ENCODE data around the gene CACNA2D4. TPM values are rescaled to one million over a fixed set of nuclear protein-coding genes. Genes with fewer than 3 reads are reported as not detected.

The CACNA2D4 gene
- total RNA-seq, 1 experiment from 2014 or later, result 1.7 TPM

GRCh38 chr12:1907652-1908611 is 10.5 kb downstream of the CACNA2D4 start (continued):
- TF ChIP-seq ZBTB33 (IDR thresholded peaks at IDR 0.05; ENCODE audit: extremely low read depth, insufficient replicate concordance, low read length) (no peak), FOSL1 (IDR thresholded peaks at IDR 0.05; ENCODE audit: low read depth) (no peak)
- TF ChIP-seq, protein P1, sequence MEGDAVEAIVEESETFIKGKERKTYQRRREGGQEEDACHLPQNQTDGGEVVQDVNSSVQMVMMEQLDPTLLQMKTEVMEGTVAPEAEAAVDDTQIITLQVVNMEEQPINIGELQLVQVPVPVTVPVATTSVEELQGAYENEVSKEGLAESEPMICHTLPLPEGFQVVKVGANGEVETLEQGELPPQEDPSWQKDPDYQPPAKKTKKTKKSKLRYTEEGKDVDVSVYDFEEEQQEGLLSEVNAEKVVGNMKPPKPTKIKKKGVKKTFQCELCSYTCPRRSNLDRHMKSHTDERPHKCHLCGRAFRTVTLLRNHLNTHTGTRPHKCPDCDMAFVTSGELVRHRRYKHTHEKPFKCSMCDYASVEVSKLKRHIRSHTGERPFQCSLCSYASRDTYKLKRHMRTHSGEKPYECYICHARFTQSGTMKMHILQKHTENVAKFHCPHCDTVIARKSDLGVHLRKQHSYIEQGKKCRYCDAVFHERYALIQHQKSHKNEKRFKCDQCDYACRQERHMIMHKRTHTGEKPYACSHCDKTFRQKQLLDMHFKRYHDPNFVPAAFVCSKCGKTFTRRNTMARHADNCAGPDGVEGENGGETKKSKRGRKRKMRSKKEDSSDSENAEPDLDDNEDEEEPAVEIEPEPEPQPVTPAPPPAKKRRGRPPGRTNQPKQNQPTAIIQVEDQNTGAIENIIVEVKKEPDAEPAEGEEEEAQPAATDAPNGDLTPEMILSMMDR (IDR thresholded peaks at IDR 0.05 in 2 of 3, conservative IDR thresholded peaks at IDR 0.05 in 1 of 3; ENCODE audit: borderline replicate concordance in 1 of 3, insufficient read depth in 1 of 3, low read depth in 2 of 3, low read length in 2 of 3), result no peak

DNA sequence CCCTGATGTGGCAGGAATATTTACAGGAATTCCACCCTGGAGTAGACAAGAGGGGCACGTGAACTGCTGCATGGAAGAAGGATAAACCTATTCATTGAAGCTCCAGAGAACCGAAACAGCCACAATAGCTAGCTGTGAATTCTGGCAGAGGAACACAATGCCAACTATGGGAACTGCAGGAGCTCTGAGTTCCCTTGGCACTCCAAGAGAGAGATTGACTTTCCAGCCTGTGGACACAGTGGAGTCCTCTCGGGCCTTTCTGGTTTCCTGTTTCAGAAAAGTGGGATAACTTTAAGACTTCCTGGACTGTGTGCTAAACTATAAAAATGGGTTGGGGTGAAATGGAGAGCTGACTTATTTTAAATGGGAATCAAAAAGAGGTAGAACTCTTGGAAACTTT is 11.9 kb downstream of the CACNA2D4 start:
- BruUV-seq (replicated peaks), result no TSS peak
- H3K27me3 ChIP-seq (ENCODE audit: insufficient read depth, low read length), result no peaks in the 10 kb centered on the region
- peaks cover 10 to 15% of the 10 kb centered on the region in 2 experiments; a peak in 2 of 4 replicates for H3K9me3 ChIP-seq (ENCODE audit: control insufficient read depth in 1 of 2, insufficient read depth in 1 of 2, low read depth in 1 of 2, low read length in 2 of 2)
- CTCF ChIA-PET, result no interaction called here
- H3K27ac ChIP-seq (ENCODE audit: low read depth, low read length), result no peak overlapping the region
- no peak overlapping the region for H2AFZ ChIP-seq (ENCODE audit: low read depth, low read length, poor library complexity, severe bottlenecking)
- DNase-seq (ENCODE audit: low read depth, low spot score), result no peak
- H4K20me1 ChIP-seq (ENCODE audit: insufficient read depth), result no peaks in the 10 kb centered on the region
- TF ChIP-seq REST (IDR thresholded peaks at IDR 0.05; ENCODE audit: low read depth) (no peak), MAX (IDR thresholded peaks at IDR 0.05) (no peak), TCF7L2 (IDR thresholded peaks at IDR 0.05; ENCODE audit: borderline replicate concordance, extremely low read depth, insufficient read depth, insufficient read length) (no peak), POLR2A (IDR thresholded peaks at IDR 0.05; ENCODE audit: borderline replicate concordance, extremely low read depth, insufficient read depth, insufficient read length) (no peak), RAD21 (IDR thresholded peaks at IDR 0.05; ENCODE audit: low read depth) (no peak), CBX3 (IDR thresholded peaks at IDR 0.05; ENCODE audit: low read depth) (no peak)
- TF ChIP-seq, protein P1 (IDR thresholded peaks at IDR 0.05 in 2 of 3, conservative IDR thresholded peaks at IDR 0.05 in 1 of 3; ENCODE audit: borderline replicate concordance in 1 of 3, insufficient read depth in 1 of 3, low read depth in 2 of 3, low read length in 2 of 3), result no peak
- POLR2A ChIA-PET, result no interaction called here
- RAD21 ChIA-PET (ENCODE audit: low non-redundant PET in 1 of 2, low total read pairs in 2 of 2, uncharacterized antibody in 2 of 2, unreplicated experiment in 2 of 2), result no interaction called here
- no peaks in the 10 kb centered on the region for H3K36me3 ChIP-seq (ENCODE audit: control insufficient read depth in 1 of 2, insufficient read depth in 2 of 2, low read length in 2 of 2)
- intact Hi-C loops (cut with micrococcal nuclease), result no loop called here
- H3K9ac ChIP-seq (ENCODE audit: low read length), result no peak overlapping the region
- no peak overlapping the region for H3K4me2 ChIP-seq (ENCODE audit: low read length)
- no peaks in the 10 kb centered on the region for H3K9me2 ChIP-seq (ENCODE audit: insufficient read depth)
- no peaks in the 10 kb centered on the region for H3K4me1 ChIP-seq (ENCODE audit: control insufficient read depth in 1 of 2, insufficient read depth in 2 of 2, low read length in 2 of 2)
- no peak for ATAC-seq
- H3K4me3 ChIP-seq (replicated peaks in 1 of 2; ENCODE audit: low read depth in 1 of 2, low read length in 2 of 2), result no peak overlapping the region
- H3K79me2 ChIP-seq (ENCODE audit: insufficient read depth, low read length), result no peaks in the 10 kb centered on the region
